ENCODE data around the gene OSBPL8. TPM values are rescaled to one million over a fixed set of nuclear protein-coding genes. Genes with fewer than 3 reads are reported as not detected.
A peak's percentile ranks its signal among the peaks of the same experiment; 100 is the strongest.

The OSBPL8 gene
- total RNA-seq, 8 experiments from 2014 or later = 22.9 to 63.6 (median 50.5) TPM

DNA sequence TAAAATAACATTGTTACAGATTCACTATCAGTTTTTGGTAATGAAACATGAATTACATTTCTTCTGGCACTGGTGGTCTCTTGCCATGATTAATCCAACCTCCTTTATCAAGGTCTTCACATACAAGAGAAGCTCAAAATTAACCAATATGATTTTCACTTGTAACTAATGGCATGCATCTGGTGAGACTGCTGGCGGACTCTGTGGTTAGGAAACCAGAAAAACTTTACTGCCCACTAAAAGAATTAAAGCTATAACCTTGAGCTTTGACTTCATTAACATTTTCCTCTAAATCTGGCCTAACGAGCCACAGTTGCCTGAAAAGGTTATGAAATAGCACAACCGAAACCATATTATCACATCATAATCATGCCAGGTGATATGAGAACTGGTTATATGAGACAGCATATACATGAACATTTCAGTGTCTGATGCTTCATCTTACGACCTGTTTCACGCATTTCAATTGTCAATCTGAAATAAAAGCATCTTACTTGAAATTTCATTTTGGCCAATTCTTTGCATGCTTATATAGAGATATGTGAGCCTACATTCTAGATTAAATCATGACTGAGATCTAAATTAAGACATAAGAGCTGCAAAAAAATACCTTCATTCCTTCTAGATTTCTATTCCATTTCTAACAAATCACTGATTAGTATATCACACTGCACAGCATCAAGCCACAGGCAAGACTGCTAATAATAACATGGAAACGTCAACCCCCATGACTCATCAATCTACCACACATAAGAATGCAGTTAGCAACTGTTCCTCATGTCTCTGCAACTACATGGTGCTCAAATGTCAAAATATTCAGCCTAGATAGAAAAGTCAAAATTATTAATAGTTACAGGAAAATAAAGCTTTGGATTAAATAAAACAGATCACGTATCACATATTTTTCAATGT, 89.3 kb downstream of the OSBPL8 start:
- peak; percentile 63 to 100 (median 100) for ATAC-seq (replicated peaks in 6 of 8)
- in situ Hi-C loops (cut with MboI; ENCODE audit: low pct_unique_long_range_greater_than_20kb in 2 of 9, low sequenced_read_pairs in 9 of 9, unreplicated experiment in 9 of 9) = loop anchor here in 1 of 9 experiments (25.0 kb wide), 1 partner anchor 408 kb away; no protein-coding TSS in a partner anchor
- Histone ChIP-seq H3K27ac (no peak overlapping the region), H3K4me3 (no peak overlapping the region), H3K4me1 (replicated peaks in 1 of 2) (peaks cover 5 to 17% of the 10 kb centered on the region in 2 donors)
- 33 to 100% (median 77%) methylated on average over 1 to 6 of the region's 7 CpGs for WGBS, 10 experiments

- Histone ChIP-seq H3K27ac (no peak overlapping the region), H3K4me3 (no peak overlapping the region), H3K4me1 (replicated peaks in 1 of 2) (peaks cover 5% of the 10 kb centered on the region in 2 donors)
- WGBS, 10 experiments = 67 to 100% (median 96%) methylated on average over 1 to 5 of the region's 5 CpGs
- in situ Hi-C loops (cut with MboI; ENCODE audit: low pct_unique_long_range_greater_than_20kb in 2 of 9, low sequenced_read_pairs in 9 of 9, unreplicated experiment in 9 of 9) = loop anchor here in 1 of 9 experiments (25.0 kb wide), 1 partner anchor 402 kb away; no protein-coding TSS in a partner anchor
- no peak for ATAC-seq (replicated peaks in 6 of 8)
These were observed 94.9 kb downstream of the OSBPL8 start for GRCh38 chr12:76464631-76465166.

GRCh38 chr12:76462668-76463224, 96.8 kb downstream of the OSBPL8 start:
- in situ Hi-C loops (cut with MboI; ENCODE audit: low pct_unique_long_range_greater_than_20kb in 2 of 9, low sequenced_read_pairs in 9 of 9, unreplicated experiment in 9 of 9) = loop anchor here in 1 of 9 experiments (25.0 kb wide), 1 partner anchor 400 kb away; no protein-coding TSS in a partner anchor
- Histone ChIP-seq H3K4me1 (replicated peaks in 1 of 2) (no peaks in the 10 kb centered on the region), H3K4me3 (no peak overlapping the region), H3K27ac (no peak overlapping the region)
- 0 to 100% (median 87%) methylated on average over 1 to 2 of the region's 2 CpGs for WGBS, 10 experiments
- ATAC-seq (replicated peaks in 6 of 8) = peak in 3 of 8 experiments; percentile 28 to 60 (median 54)

DNA sequence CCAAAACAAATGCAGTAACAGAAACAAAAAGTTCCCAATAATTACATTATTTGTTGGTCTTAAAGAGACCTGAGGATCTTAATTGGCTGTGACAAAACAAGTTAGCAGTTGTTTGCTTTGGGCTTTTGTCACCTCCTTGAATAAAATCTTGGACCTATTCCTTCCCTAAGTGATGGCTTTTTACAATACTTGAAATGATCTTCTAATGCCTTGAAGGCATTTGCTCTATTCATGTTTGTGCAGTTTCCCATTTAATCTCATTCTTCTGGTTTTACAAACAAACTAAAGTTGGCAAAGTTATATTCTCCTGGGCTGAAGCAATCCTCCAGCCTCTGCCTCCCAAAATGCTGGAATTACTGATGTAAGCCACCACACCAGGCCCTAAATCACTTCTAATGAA, 98.8 kb downstream of the OSBPL8 start:
- in situ Hi-C loops (cut with MboI; ENCODE audit: low pct_unique_long_range_greater_than_20kb in 2 of 9, low sequenced_read_pairs in 9 of 9, unreplicated experiment in 9 of 9) = loop anchor here in 1 of 9 experiments (25.0 kb wide), 1 partner anchor 399 kb away; no protein-coding TSS in a partner anchor
- no peak overlapping the region for H3K4me3 ChIP-seq
- H3K27ac ChIP-seq = no peak overlapping the region
- H3K4me1 ChIP-seq (replicated peaks in 1 of 2) = no peaks in the 10 kb centered on the region
- no peak for ATAC-seq (replicated peaks in 6 of 8)

DNA sequence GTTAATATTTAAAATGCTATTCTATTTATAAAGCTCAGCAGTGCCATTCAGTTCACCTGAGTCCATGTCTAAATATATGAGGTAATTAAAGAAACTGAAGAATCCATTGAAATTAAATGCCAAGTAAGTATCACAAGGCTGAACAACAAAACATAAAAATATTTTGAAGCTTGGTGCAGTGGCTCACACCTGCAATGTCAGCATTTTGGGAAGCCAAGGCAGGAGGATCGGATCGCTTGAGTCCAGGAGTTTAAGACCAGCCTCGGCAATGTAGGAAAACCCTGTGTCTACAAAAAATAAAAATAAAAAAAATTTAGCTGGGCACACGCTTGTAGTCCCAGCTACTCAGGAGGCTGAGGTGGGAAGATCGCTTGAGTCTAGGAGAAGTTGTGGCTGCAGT, 101.8 kb downstream of the OSBPL8 start:
- ATAC-seq (replicated peaks in 6 of 8) = no peak
- H3K27ac ChIP-seq = no peak overlapping the region
- H3K4me3 ChIP-seq = no peak overlapping the region
- in situ Hi-C loops (cut with MboI; ENCODE audit: low pct_unique_long_range_greater_than_20kb in 2 of 9, low sequenced_read_pairs in 9 of 9, unreplicated experiment in 9 of 9) = loop anchor here in 1 of 9 experiments (25.0 kb wide), 1 partner anchor 396 kb away; no protein-coding TSS in a partner anchor
- WGBS, 10 experiments = 71 to 100% (median 90%) methylated on average over 2 to 5 of the region's 5 CpGs; no CpG with 5 or more reads in 1 of the 10 experiments
- H3K4me1 ChIP-seq (replicated peaks in 1 of 2) = no peaks in the 10 kb centered on the region

- Histone ChIP-seq H3K27ac (no peak overlapping the region), H3K4me1 (replicated peaks in 1 of 2) (no peaks in the 10 kb centered on the region), H3K4me3 (no peak overlapping the region)
- 86 to 100% (median 96%) methylated on average over 2 to 7 of the region's 7 CpGs; no CpG with 5 or more reads in 1 of the 10 experiments for WGBS, 10 experiments
- no peak for ATAC-seq (replicated peaks in 6 of 8)
- in situ Hi-C loops (cut with MboI; ENCODE audit: low pct_unique_long_range_greater_than_20kb in 2 of 9, low sequenced_read_pairs in 9 of 9, unreplicated experiment in 9 of 9) = loop anchor here in 1 of 9 experiments (25.0 kb wide), 1 partner anchor 395 kb away; no protein-coding TSS in a partner anchor
These were observed 102.6 kb downstream of the OSBPL8 start for GRCh38 chr12:76457010-76457409.

- H3K4me3 ChIP-seq = no peak overlapping the region
- no peak overlapping the region for H3K27ac ChIP-seq
- H3K4me1 ChIP-seq (replicated peaks in 1 of 2) = no peaks in the 10 kb centered on the region
- in situ Hi-C loops (cut with MboI; ENCODE audit: low pct_unique_long_range_greater_than_20kb in 2 of 9, low sequenced_read_pairs in 9 of 9, unreplicated experiment in 9 of 9) = loop anchor here in 1 of 9 experiments (25.0 kb wide), 1 partner anchor 393 kb away; no protein-coding TSS in a partner anchor
- 3 to 83% (median 54%) methylated on average over 1 to 2 of the region's 2 CpGs; no CpG with 5 or more reads in 1 of the 10 experiments for WGBS, 10 experiments
- peak in 6 of 8 experiments; percentile 50 to 99 (median 82) for ATAC-seq (replicated peaks in 6 of 8)
These were observed 103.8 kb downstream of the OSBPL8 start for GRCh38 chr12:76455582-76456345.

GRCh38 chr12:76451528-76451927, 108.0 kb downstream of the OSBPL8 start:
- in situ Hi-C loops (cut with MboI; ENCODE audit: low pct_unique_long_range_greater_than_20kb in 2 of 9, low sequenced_read_pairs in 9 of 9, unreplicated experiment in 9 of 9) = loop anchor here in 1 of 9 experiments (25.0 kb wide), 1 partner anchor 389 kb away; no protein-coding TSS in a partner anchor
- 90 to 100% (median 94%) methylated on average over 4 to 5 of the region's 6 CpGs; no CpG with 5 or more reads in 2 of the 10 experiments for WGBS, 10 experiments
- no peaks in the 10 kb centered on the region for H3K4me1 ChIP-seq (replicated peaks in 1 of 2)
- H3K4me3 ChIP-seq = no peak overlapping the region
- H3K27ac ChIP-seq = no peak overlapping the region
- ATAC-seq (replicated peaks in 6 of 8) = no peak

- H3K4me1 ChIP-seq (replicated peaks in 1 of 2) = no peaks in the 10 kb centered on the region
- in situ Hi-C loops (cut with MboI; ENCODE audit: low pct_unique_long_range_greater_than_20kb in 2 of 9, low sequenced_read_pairs in 9 of 9, unreplicated experiment in 9 of 9) = loop anchor here in 1 of 9 experiments (25.0 kb wide), 1 partner anchor 388 kb away; no protein-coding TSS in a partner anchor
- H3K4me3 ChIP-seq = no peak overlapping the region
- 0 to 100% (median 94%) methylated on average over 2 to 3 of the region's 3 CpGs; no CpG with 5 or more reads in 1 of the 10 experiments for WGBS, 10 experiments
- peak in 3 of 8 experiments; percentile 43 to 64 (median 52) for ATAC-seq (replicated peaks in 6 of 8)
- no peak overlapping the region for H3K27ac ChIP-seq
These were observed 108.9 kb downstream of the OSBPL8 start for GRCh38 chr12:76450690-76451089.

GRCh38 chr12:76449993-76450392, 109.6 kb downstream of the OSBPL8 start:
- peak in 3 of 8 experiments; percentile 12 to 83 (median 12) for ATAC-seq (replicated peaks in 6 of 8)
- in situ Hi-C loops (cut with MboI; ENCODE audit: low pct_unique_long_range_greater_than_20kb in 2 of 9, low sequenced_read_pairs in 9 of 9, unreplicated experiment in 9 of 9) = loop anchor here in 1 of 9 experiments (25.0 kb wide), 1 partner anchor 388 kb away; no protein-coding TSS in a partner anchor
- no peak overlapping the region for H3K4me3 ChIP-seq

GRCh38 chr12:76449583-76449982, 110.0 kb downstream of the OSBPL8 start:
- Histone ChIP-seq H3K4me1 (replicated peaks in 1 of 2) (no peaks in the 10 kb centered on the region), H3K27ac (no peak overlapping the region), H3K4me3 (no peak overlapping the region)
- in situ Hi-C loops (cut with MboI; ENCODE audit: low pct_unique_long_range_greater_than_20kb in 2 of 9, low sequenced_read_pairs in 9 of 9, unreplicated experiment in 9 of 9) = no loop called here
- WGBS, 10 experiments = 0 to 100% (median 49%) methylated on average over 1 to 2 of the region's 2 CpGs; no CpG with 5 or more reads in 2 of the 10 experiments
- ATAC-seq (replicated peaks in 6 of 8) = peak in 3 of 8 experiments; percentile 94 to 97 (median 95)

More at GRCh38 chr12:76449993-76450392, 109.6 kb downstream of the OSBPL8 start:
- no peaks in the 10 kb centered on the region for H3K4me1 ChIP-seq (replicated peaks in 1 of 2)
- H3K27ac ChIP-seq = no peak overlapping the region
- WGBS, 10 experiments = 8 to 100% (median 89%) methylated on average over 1 to 3 of the region's 3 CpGs

DNA sequence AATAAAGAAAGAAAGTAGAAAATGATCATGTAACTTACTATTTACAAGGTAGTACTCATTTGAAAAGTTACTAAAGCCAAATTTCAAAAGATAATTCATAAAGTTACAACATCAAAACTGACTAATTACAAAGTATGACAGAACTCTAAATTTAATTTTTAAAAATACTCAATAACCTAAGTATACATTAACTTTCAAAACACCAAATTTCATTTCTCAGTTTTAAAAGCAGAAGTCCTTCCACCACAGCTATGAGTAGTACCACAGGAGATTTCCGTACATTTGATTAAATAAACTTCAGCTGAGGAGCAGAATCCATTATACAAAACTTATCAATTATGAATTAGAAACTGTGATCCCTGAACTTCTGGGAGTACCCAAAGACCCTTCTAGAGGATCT, 110.6 kb downstream of the OSBPL8 start:
- in situ Hi-C loops (cut with MboI; ENCODE audit: low pct_unique_long_range_greater_than_20kb in 2 of 9, low sequenced_read_pairs in 9 of 9, unreplicated experiment in 9 of 9) = no loop called here
- Histone ChIP-seq H3K4me1 (replicated peaks in 1 of 2) (no peaks in the 10 kb centered on the region), H3K4me3 (no peak overlapping the region), H3K27ac (no peak overlapping the region)
- no peak for ATAC-seq (replicated peaks in 6 of 8)
- 50 to 100% (median 94%) methylated on average over 1 of the region's 1 CpG; no CpG with 5 or more reads in 2 of the 10 experiments for WGBS, 10 experiments

All from motor neuron (in vitro differentiated cells).